Dermis blood vessel endothelial cell (primary cell): ENCODE results near the gene HSFX2. TPM values are rescaled to one million over a fixed set of nuclear protein-coding genes. Genes with fewer than 3 reads are reported as not detected.

Experiments
- total RNA-seq: library from RNA; depleted of rRNA; stranded (reverse); fragments of >200 nt; gene quantifications from 2 replicates; pipeline ENCODE4 v1.2.3, GENCODE V29; 2014

HSFX2 gene
- total RNA-seq, 1 donor from 2014 or later: not detected

Other genes with a start within 250 kb of the HSFX2 start
- gene IDS, start 90.0 kb downstream of the HSFX2 start, total RNA-seq: 26.4 and 36.1 TPM in 2 replicates
- 15.5 and 23.1 TPM in 2 replicates for gene EOLA1, start 54.3 kb downstream of the HSFX2 start, total RNA-seq
- gene HSFX3, start 45.4 kb downstream of the HSFX2 start, total RNA-seq: not detected in 2 replicates
- gene MAGEA9B, start 7.9 kb downstream of the HSFX2 start, total RNA-seq: not detected in 2 replicates
- gene TMEM185A, start 36.5 kb upstream of the HSFX2 start, total RNA-seq: 17.1 and 17.9 TPM in 2 replicates
- gene MAGEA11, start 116.7 kb upstream of the HSFX2 start, total RNA-seq: not detected in 2 replicates
- 0.47 and 1.2 TPM in 2 replicates for gene HSFX1, start 178.8 kb upstream of the HSFX2 start, total RNA-seq
- not detected in 2 replicates for gene MAGEA9, start 186.6 kb upstream of the HSFX2 start, total RNA-seq